ENCODE data around the gene VPS13D.
A peak's percentile ranks its signal among the peaks of the same experiment; 100 is the strongest.
"Not testable (repeated sequence)": the region's sequence is repeated elsewhere in the genome, so short reads cannot be mapped to it uniquely, and the experiment has no call there.

VPS13D gene

DNA sequence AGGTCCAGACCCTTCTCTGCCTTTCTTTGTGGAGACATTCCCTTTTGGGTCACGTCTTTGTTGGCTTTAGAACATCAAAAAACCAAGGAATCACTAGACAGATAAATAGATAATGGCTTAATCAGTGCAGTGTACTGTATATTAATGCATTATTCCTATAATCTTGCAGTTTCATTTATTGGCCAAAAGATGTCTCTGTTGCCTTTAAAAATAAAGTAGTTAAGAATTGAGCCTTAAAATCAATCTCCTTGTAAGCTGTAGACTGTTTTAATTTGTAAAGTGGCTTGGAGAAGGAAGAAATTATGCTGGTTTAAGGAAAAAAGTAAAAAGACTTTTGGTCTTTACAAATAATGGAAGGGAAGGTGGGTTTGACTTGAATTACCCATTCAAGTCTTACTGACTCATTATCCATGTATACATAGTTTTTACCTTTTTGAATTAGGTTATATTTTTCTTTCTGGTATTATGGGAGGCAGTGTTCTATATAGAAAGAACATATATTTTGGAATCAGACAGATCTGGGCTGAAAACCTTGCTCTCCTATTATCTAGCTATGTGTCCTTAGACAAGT lies 84.6 kb downstream of the VPS13D start:
- TF ChIP-seq, protein P1, sequence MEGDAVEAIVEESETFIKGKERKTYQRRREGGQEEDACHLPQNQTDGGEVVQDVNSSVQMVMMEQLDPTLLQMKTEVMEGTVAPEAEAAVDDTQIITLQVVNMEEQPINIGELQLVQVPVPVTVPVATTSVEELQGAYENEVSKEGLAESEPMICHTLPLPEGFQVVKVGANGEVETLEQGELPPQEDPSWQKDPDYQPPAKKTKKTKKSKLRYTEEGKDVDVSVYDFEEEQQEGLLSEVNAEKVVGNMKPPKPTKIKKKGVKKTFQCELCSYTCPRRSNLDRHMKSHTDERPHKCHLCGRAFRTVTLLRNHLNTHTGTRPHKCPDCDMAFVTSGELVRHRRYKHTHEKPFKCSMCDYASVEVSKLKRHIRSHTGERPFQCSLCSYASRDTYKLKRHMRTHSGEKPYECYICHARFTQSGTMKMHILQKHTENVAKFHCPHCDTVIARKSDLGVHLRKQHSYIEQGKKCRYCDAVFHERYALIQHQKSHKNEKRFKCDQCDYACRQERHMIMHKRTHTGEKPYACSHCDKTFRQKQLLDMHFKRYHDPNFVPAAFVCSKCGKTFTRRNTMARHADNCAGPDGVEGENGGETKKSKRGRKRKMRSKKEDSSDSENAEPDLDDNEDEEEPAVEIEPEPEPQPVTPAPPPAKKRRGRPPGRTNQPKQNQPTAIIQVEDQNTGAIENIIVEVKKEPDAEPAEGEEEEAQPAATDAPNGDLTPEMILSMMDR (IDR thresholded peaks at IDR 0.05; ENCODE audit: control extremely low read depth, extremely low read depth, low read depth, missing control alignments) = peak; percentile 27
- POLR2A ChIA-PET = no interaction called here
- CTCF ChIA-PET = interaction anchor here (1.1 to 5.4 kb wide), 7 partner anchors 9 to 344 kb away, joined by 3 to 34 read pairs (median 5); partner anchors contain the start of gene DHRS3
- peak; percentile 25 for DNase-seq (ENCODE audit: extremely low spot score)

- CTCF ChIA-PET = interaction anchor here (1.1 to 5.4 kb wide), 5 partner anchors 10 to 344 kb away, joined by 3 to 34 read pairs (median 5); no protein-coding TSS in a partner anchor
- POLR2A ChIA-PET = no interaction called here
- no peak for DNase-seq (ENCODE audit: extremely low spot score)
- TF ChIP-seq, protein P1 (IDR thresholded peaks at IDR 0.05; ENCODE audit: control extremely low read depth, extremely low read depth, low read depth, missing control alignments) = no peak
These were observed 85.3 kb downstream of the VPS13D start for GRCh38 chr1:12315146-12315545.

- no peak for DNase-seq (ENCODE audit: extremely low spot score)
- ChIA-PET POLR2A (no interaction called here), CTCF (no interaction called here)
- TF ChIP-seq, protein P1 (IDR thresholded peaks at IDR 0.05; ENCODE audit: control extremely low read depth, extremely low read depth, low read depth, missing control alignments) = no peak
These were observed 86.5 kb downstream of the VPS13D start for GRCh38 chr1:12316331-12316730.

DNA sequence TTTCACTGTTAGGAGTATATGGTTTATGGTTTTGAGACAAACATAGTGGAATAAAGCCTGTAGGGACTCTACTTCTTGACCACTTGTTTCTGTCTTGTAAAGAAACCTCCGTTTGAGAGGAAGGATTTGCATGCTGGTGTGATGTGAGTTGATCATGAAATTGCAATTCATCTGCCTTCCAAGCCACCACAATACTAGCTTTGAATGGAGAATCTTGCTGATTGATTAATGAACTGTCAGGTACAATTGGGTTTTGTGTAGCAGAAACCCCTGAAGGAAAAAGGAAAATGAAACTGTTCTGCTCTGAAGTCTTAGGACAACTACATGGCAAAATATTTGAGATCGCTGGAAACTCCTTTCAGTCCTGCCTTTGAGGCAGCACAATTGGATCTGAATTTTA lies 90.7 kb downstream of the VPS13D start:
- DNase-seq (ENCODE audit: extremely low spot score) = no peak
- POLR2A ChIA-PET = no interaction called here
- CTCF ChIA-PET = interaction anchor here (1.1 kb wide), 1 partner anchor 15 kb away, joined by 3 read pairs; no protein-coding TSS in a partner anchor
- TF ChIP-seq, protein P1 (IDR thresholded peaks at IDR 0.05; ENCODE audit: control extremely low read depth, extremely low read depth, low read depth, missing control alignments) = no peak

DNA sequence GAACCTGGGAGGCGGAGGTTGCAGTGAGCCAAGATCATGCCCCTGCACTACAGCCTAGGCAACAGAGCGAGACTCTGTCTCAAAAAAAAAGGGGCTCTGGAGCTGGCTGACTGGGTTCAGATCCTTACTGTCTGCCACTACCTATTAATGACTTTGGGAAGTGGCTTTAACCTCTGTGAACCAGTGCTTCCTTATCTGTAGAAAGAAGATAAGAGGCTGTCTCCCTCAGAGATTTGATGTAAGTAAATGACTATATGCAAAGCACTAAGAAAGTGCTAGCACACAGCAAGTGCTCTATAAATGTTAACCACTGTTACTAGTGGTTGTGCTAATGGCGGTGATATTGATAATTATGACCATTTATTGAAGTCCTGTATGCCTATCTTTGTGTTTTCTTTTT lies 94.6 kb downstream of the VPS13D start:
- CTCF ChIA-PET = interaction anchor here (1.6 to 3.9 kb wide), 2 partner anchors 12 to 295 kb away, joined by 5 to 13 read pairs; no protein-coding TSS in a partner anchor
- POLR2A ChIA-PET = no interaction called here

DNA sequence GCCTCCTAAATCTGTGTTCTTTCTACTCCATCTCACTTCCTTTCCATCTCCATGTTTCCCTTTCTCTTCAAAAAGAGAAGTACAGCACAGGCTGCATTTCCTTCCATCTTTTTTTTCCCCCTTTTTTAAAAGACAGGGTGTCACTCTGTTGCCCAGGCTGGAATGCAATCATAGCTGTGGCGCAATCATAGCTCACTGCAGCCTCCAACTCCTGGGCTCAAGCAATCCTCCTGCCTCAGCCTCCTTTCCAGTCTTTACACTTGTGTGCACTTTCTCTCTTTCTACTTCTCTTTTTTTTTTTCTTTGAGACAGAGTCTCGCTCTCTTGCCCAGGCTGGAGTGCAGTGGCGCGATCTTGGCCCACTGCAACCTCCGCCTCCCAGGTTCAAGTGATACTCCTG lies 95.1 kb downstream of the VPS13D start:
- CTCF ChIA-PET = interaction anchor here (3.9 kb wide), 1 partner anchor 12 kb away, joined by 13 read pairs; no protein-coding TSS in a partner anchor
- POLR2A ChIA-PET = not testable (repeated sequence)

More for the DNA sequence above, 94.6 kb downstream of the VPS13D start:
- DNase-seq (ENCODE audit: extremely low spot score) = no peak
- TF ChIP-seq, protein P1 (IDR thresholded peaks at IDR 0.05; ENCODE audit: control extremely low read depth, extremely low read depth, low read depth, missing control alignments) = no peak

GRCh38 chr1:12326986-12327385 lies 97.2 kb downstream of the VPS13D start:
- DNase-seq (ENCODE audit: extremely low spot score) = no peak
- POLR2A ChIA-PET = no interaction called here
- CTCF ChIA-PET = no interaction called here
- TF ChIP-seq, protein P1 (IDR thresholded peaks at IDR 0.05; ENCODE audit: control extremely low read depth, extremely low read depth, low read depth, missing control alignments) = no peak

More for the DNA sequence above, 95.1 kb downstream of the VPS13D start:
- DNase-seq (ENCODE audit: extremely low spot score) = not testable (repeated sequence)
